Panc1 (cell line): ENCODE data around the gene LRRC8B.

Experiments
- POLR2AphosphoS5 ChIP-seq: IDR thresholded peaks from 2 replicates; pipeline ENCODE4 v1.6.1; 2012; ENCODE audit warnings: mild to moderate bottlenecking, low read depth, low read length, moderate library complexity
- SIN3A ChIP-seq: IDR thresholded peaks from 2 replicates; pipeline ENCODE4 v1.6.1; 2012; ENCODE audit warnings: low read depth, mild to moderate bottlenecking, low read length, moderate library complexity, borderline replicate concordance; ENCODE audit not compliant: insufficient read depth
- TCF7L2 ChIP-seq: IDR thresholded peaks from 2 replicates; pipeline ENCODE4 v1.6.1; 2011; ENCODE audit warnings: mild to moderate bottlenecking, low read depth, low read length, inconsistent platforms
- TF ChIP-seq, protein P1 (sequence below): fragments of 450-650 bp; IDR thresholded peaks from 2 replicates; pipeline ENCODE4 v1.5.1; 2017; ENCODE audit warnings: mild to moderate bottlenecking
- TF ChIP-seq, protein P2 (sequence below), 2 experiments: IDR thresholded peaks; 2 replicates each; pipeline ENCODE4 v1.6.1; 2011 to 2012; ENCODE audit warnings: low read depth in 2 of 2, control low read depth in 1 of 2, low read length in 1 of 2, mild to moderate bottlenecking in 1 of 2, moderate library complexity in 1 of 2; ENCODE audit not compliant: insufficient read depth in 1 of 2

DNA sequence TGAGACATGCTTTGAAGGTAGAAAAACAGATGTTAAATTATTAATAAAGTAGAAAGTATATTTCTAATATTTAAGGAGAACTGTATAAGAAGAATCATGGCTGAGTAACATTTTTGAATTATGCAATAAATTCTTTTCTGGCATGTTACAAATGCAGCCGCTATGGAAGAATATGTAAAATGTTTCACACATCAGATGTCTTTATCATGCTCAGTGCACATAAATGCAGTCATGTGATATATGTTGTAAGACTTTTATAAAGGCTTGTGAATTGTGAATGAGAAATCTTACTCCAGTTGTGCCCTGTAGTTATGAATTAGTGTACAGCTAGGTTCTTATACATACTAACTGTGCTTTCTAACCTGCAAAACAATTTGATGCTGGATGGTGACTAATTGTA, 53.5 kb downstream of the LRRC8B start:
- TF ChIP-seq SIN3A (no peak), TCF7L2 (no peak), POLR2AphosphoS5 (no peak)
- TF ChIP-seq, protein P1, sequence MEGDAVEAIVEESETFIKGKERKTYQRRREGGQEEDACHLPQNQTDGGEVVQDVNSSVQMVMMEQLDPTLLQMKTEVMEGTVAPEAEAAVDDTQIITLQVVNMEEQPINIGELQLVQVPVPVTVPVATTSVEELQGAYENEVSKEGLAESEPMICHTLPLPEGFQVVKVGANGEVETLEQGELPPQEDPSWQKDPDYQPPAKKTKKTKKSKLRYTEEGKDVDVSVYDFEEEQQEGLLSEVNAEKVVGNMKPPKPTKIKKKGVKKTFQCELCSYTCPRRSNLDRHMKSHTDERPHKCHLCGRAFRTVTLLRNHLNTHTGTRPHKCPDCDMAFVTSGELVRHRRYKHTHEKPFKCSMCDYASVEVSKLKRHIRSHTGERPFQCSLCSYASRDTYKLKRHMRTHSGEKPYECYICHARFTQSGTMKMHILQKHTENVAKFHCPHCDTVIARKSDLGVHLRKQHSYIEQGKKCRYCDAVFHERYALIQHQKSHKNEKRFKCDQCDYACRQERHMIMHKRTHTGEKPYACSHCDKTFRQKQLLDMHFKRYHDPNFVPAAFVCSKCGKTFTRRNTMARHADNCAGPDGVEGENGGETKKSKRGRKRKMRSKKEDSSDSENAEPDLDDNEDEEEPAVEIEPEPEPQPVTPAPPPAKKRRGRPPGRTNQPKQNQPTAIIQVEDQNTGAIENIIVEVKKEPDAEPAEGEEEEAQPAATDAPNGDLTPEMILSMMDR, result no peak
- TF ChIP-seq, protein P2, sequence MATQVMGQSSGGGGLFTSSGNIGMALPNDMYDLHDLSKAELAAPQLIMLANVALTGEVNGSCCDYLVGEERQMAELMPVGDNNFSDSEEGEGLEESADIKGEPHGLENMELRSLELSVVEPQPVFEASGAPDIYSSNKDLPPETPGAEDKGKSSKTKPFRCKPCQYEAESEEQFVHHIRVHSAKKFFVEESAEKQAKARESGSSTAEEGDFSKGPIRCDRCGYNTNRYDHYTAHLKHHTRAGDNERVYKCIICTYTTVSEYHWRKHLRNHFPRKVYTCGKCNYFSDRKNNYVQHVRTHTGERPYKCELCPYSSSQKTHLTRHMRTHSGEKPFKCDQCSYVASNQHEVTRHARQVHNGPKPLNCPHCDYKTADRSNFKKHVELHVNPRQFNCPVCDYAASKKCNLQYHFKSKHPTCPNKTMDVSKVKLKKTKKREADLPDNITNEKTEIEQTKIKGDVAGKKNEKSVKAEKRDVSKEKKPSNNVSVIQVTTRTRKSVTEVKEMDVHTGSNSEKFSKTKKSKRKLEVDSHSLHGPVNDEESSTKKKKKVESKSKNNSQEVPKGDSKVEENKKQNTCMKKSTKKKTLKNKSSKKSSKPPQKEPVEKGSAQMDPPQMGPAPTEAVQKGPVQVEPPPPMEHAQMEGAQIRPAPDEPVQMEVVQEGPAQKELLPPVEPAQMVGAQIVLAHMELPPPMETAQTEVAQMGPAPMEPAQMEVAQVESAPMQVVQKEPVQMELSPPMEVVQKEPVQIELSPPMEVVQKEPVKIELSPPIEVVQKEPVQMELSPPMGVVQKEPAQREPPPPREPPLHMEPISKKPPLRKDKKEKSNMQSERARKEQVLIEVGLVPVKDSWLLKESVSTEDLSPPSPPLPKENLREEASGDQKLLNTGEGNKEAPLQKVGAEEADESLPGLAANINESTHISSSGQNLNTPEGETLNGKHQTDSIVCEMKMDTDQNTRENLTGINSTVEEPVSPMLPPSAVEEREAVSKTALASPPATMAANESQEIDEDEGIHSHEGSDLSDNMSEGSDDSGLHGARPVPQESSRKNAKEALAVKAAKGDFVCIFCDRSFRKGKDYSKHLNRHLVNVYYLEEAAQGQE (IDR thresholded peaks at IDR 0.05; ENCODE audit: insufficient read depth in 1 of 2, low read depth in 2 of 2, low read length in 1 of 2), result no peak
